GM23248 (cell line): ENCODE results near the gene KATNBL1.

Experiments
- EZH2 ChIP-seq: fragments of 200-600 bp; sonication (generic); IDR thresholded peaks from 2 replicates; pipeline ENCODE4 v1.6.1; 2018; ENCODE audit warnings: antibody characterized with exemption, mild to moderate bottlenecking; ENCODE audit not compliant: insufficient read depth, poor library complexity, severe bottlenecking
- EZH2phosphoT487 ChIP-seq: fragments of 200-600 bp; sonication (generic); IDR thresholded peaks from 2 replicates; pipeline ENCODE4 v1.6.1; 2018; ENCODE audit warnings: antibody characterized with exemption, moderate library complexity, mild to moderate bottlenecking, low read depth; ENCODE audit not compliant: insufficient read depth

DNA sequence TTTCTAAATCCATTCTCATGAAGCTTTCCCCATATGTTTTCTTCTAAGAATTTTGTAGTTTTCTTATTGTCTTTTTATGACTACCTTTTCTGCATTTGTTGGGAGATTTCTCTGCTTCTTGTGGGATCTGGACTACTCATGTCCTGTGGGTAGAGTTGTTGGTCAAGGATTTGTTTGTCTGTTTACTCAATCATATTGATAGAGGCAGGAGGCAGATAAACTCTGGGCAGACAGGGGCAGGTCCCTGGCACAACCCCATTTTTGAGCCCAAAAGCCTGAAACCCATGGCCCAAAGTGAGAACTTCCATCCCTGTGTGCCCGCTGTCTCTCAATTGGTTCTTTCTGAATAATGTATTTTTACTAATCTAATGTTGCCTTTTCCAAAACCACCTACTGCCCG lies 95.7 kb downstream of the KATNBL1 start:
- TF ChIP-seq EZH2phosphoT487 (no peak), EZH2 (no peak)
